GM18873 (cell line): ENCODE results near the gene TSPAN33.
"Not testable (repeated sequence)": the region's sequence is repeated elsewhere in the genome, so short reads cannot be mapped to it uniquely, and the experiment has no call there.

Experiments
- ATAC-seq: cut with Tn5 transposase; IDR thresholded peaks from one replicate; pipeline ENCODE4 v1.9.1; 2021; ENCODE audit warnings: mild to moderate bottlenecking, moderate library complexity, moderate number of reproducible peaks; ENCODE audit not compliant: unreplicated experiment, low FRiP score

The TSPAN33 gene, protein sequence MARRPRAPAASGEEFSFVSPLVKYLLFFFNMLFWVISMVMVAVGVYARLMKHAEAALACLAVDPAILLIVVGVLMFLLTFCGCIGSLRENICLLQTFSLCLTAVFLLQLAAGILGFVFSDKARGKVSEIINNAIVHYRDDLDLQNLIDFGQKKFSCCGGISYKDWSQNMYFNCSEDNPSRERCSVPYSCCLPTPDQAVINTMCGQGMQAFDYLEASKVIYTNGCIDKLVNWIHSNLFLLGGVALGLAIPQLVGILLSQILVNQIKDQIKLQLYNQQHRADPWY

DNA sequence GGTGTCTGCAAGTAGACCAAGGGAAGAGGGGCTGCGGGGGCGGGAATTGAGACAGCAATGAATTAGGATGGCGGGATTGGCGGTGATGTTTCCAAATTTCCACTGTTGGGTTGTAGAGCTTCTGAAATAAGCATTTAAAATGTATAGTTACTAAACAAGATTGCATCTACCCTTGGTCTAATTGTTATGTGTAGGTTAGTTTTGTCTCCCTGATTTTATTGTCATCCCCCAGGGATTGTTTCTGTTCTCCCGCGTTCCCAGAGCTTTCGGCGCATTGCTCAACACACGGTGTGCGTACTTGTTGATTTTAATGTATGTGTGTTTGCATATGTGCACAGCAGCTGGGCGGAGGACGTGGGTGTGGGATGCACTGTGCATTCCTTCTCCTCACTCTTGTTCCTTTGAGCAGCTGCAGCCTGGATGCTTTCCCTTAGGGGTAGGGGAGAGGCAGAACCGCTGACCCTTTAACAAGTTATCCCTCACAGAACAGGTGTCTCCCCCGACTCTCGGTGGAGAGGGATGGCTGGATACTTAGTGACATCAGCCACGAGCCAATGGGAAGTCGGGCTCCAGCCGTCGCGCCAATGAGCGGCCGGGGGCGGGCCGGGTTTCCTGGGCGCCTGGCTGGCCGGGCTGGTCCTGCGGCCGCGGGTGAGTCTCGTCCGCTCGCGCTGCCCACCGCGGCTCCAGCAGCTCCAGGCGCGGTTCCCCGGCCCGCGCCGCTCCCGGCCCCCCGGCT, at the start of gene TSPAN33:
TSPAN33 (plus strand) TSS at position 613 of the 739 bp plus-strand sequence. CDS start 274 bp downstream, outside the sequence.
- peak; percentile 42 for ATAC-seq

DNA sequence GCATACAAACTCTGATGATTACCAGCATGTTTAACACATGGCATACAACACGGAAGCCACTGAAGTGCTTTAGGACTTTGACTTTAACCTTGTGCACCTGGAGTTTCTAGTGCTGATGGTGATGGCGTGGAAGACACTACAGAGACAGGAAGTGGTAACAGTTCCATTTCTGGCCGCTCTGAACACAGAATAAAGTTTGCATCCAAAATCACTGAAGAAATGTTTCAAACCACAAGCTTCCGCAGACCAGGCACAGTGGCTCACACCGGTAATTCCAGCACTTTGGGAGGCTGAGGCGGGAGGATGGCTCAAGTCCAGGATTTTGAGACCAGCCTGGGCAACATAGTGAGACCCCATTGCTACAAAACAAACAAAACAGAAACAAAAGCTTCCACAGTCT, 49.2 kb upstream of the TSPAN33 start:
- peak; percentile 74 for ATAC-seq

DNA sequence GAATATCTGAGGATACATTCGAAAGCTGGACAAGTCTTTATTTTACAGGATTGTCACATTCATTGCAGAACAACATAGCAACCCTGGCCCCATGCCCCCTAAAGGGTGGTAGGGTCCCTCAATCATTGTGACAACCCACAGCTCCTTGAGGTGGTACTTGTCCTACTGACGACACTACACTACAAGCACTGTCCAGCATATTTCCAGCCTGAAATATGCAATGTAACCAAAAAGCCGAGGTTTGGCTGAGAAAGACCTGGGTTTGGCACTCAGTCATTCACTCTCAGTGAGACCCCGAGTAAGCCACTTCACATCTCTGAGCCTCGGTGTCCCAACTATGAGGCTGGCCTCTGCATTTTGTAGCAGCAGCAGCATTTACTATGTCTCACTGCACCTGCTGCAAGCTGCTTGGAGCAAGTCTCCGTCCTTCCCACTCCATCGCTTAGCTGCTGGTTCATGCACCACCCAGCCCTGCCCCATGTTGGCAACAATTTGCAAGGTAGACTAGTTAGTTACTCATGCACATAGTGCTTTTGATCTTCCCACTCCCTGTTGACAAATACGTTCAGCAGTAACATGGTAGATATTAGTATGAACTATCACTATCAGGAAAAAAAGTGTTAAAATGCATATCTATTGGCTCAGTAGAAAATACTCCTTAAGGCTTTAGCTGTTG, 46.0 kb upstream of the TSPAN33 start:
- ATAC-seq: no peak

DNA sequence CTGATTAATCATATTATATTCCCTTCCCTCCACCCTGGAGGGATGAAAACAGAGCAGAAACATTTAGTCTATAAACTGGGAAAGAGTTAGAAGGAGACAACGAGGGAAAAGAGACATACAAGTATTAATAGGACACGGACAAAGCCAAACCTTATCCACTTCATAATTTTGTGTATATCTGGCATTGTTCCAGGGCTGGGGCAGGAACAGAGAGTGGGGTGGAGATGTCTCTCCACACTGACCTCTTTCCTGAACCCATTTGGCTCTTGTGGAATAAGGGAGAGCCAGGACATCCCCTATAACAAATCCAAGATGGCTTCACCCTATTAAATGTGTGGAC, 43.7 kb upstream of the TSPAN33 start:
- no peak for ATAC-seq

DNA sequence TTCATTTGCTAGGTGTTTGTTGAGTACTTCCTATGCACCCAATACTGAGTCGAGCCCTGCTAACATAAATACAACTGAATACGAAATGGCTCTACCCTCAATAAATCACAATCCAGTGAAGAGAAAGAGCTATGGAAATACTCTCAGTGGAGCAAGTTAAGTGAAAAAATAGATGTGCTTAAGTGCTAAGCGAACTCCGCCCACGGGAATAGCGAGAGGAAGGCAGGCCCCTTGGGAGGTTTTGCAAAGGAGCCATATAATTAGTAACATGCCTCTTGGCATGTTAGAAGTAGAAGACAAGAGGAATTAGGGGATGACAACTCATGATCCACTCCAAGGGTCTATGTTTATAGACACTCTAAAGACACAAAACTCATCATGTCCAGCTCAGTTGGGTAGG, 42.8 kb upstream of the TSPAN33 start:
- no peak for ATAC-seq

DNA sequence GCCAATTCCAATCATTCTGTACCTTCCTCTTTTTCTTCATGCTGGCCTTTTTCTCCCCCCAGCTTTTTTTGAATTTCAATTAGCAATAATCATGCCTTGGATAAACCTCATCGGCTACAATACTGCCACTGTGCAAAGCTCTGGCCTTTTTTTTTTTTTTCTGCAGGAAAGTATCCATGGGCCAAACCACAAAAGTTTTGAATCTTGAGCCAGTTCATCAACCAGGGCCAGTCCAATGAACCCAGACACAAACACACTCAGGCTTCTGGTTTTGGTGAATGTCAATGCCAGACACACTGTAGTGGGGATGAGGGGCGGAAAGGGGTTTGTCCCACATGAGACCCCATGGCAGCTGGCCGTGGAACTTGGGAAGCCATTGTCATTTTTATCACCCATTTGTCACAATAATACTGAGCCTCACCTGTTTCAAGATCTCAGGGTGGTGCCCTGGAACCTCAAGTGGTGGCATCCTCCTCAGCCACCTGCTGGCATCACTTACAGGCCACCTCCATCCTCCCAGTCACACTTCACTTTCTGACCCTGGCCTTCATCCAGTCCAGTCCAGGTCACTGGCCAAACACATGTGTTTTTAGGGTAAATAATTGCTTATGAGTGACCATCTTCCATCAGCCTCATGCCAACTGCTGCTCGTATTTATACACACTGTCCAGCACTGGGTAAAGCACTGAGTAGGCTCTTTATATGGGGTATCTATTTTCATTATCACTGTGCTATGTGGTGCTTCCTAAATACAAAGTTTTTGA, 40.8 kb upstream of the TSPAN33 start:
- no peak for ATAC-seq

DNA sequence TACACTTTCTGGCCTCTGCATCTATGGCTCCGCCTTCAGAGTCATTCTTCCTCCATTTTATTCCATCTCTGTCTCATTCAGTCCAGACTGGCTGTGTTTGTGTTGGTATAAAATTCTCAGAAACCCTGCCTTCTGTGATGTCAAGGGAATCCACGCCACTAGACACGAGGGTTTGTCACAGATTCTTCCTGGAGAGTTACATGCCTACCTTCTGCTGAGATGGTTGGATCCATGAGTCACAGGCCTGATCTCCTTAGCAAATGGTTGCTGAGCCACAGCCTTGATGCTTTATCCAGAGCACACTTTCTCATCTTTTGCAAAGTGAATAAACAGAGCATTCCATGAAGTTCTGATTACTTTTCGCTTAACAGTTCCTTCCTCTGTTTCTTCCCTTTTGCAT, 35.9 kb upstream of the TSPAN33 start:
- no peak for ATAC-seq

DNA sequence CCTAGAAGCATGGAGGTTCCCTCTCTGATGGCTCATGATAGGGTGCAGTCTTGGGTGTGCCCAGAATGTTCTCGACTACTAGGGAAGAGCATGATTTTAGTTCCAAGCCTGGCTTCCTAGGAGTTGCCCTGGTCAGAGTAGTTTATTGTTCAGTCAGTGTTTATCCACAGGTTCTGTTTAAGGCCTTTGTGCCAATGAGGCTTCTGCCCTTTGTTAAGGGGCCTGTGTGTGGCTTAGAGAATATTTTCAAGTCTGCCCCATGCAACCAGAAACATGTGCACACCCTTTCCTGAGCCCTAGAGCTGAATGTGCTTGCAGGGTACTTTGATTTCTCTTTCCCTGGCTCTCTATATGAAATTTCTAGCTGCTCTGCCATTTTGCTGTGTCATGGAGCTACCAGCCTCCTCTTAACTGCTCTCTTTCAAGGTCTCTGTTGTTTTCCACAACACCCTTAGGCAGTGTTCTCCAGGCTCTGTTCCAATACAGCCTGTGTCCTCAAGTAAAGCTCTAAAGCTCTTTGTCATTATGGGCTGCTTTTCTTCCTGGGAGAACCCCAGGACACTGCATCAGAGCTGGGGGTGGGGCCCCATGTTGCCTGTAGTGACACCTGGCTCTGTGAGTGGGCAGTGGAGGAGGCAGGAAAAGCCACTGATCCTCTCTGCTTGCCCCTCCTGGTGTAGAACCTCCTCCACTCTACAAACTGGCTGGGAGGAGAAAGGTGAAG, 34.1 kb upstream of the TSPAN33 start:
- ATAC-seq: no peak

DNA sequence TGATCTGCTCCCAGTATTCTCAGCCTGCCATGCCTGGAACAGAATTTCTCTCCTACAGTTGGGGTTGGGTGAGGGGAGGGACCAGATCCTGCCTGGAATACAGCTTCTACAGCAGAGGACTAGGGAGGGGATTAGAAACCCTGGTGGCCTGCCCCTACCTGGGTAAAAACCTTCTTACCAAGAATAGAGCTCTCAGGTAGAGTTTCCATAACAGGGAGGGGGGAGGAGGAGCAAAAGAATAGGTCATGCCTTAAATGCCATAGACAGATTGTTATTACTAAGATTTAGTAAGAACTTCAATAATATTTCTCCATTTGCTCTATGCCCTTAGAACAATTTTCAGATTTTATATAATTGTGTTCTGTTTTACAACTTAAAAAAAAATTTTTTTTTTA, 33.5 kb upstream of the TSPAN33 start:
- ATAC-seq: no peak

DNA sequence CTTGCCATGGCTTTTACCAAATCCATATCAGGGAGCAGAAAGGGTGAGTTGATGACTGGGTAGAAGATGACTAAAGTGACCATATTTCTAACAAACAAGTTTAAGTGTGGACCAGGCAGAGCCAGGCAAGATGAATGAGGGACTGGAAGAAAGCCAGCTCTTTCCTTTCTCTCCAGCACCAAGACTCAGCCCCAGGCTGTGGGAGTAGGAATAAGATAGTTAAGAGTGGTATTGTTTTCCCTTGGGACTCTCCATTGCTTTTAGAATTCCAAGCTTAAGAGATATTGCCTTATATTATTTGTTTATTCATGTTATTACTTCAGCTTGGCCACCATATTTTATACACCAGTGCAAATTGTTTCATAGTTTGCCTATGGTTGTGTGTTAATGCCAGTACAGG, 28.8 kb upstream of the TSPAN33 start:
- ATAC-seq: no peak

DNA sequence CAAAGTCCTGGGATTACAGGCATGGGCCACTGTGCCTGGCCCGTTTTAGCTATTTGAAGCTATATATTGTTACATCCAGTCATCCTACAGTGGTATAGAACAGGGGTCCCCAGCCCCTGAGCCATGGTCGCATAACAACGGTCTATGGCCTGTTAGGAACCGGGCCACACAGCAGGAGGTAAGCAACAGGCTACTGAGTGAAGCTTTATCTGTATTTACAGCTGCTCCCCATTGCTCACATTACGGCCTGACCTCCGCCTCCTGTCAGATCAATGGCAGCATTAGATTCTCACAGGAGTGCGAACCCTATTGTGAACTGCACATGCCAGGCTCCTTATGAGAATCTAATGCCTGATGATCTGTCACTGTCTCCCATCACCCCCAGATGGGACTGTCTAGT, 26.3 kb upstream of the TSPAN33 start:
- no peak for ATAC-seq

DNA sequence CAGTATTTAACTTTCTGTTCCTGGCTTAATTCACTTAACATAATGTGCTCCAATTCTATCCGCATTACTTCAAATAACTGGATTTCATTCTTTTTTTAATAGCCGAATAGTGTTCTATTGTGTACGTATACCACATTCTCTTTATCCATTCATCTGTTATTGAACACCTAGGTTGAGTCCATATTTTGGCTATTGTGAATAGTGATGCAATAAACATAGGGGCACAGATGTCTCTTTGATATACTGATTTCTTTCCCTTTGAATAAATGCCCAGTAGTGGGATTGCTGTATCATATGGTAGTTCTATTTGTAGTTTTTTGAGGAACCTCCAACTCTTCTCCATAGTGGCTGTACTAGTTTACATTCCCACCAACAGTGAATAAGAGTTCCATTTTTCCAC, 25.5 kb upstream of the TSPAN33 start:
- ATAC-seq: no peak

DNA sequence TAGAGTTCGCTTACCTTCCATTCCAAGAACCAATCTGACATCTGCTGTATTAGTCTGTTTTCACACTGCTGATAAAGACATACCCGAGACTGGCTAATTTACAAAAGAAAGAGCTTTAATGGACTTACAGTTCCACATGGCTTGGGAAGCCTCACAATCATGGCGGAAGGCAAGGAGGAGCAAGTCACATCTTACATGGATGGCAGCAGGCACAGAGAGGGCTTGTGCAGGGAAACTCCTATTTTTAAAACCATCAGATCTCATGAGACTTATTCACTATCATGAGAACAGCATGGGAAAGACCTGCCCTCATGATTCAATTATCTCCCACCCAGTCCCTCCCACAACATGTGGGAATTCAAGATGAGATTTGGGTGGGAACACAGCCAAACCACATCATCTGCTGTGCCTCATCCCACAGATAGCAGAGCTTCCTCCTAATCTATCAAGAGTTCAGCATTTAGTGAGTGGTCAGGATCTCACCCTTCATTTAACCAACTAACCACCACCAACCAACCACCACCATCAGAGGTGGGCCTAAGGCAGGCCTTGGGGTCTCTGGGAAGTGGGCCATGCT, 22.9 kb upstream of the TSPAN33 start:
- not testable (repeated sequence) for ATAC-seq

DNA sequence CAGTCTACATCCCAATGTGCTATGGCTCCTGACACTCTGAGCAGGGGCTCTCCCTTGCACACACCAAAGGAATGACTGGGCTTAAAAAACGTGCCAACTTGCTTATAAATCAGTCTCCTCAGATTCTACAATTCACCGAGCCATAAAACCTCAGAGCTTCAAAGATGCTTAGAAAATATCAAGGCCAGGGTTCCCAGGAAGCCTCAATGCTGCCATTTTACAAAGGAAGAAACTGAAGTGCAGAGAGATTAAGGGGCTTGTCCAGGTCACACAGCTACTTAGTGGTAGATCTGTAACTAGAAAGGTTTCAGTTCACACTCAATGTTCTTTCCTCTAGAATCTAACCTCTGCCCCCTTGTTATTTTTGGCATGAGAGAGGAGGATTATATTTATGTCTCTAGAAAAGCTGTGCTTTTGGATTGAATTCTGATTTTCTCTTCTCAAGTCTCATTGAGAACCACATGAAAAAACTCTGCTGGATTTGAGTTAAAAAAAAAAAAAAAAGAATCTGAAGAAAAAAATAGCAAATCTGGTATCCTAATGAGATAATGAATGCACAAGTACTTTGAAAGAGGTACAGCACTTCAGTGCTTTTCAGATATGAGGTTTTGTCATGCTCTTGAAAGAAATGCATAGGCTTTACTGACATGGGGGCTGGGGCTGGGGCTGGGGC, 22.3 kb upstream of the TSPAN33 start:
- peak; percentile 42 for ATAC-seq

DNA sequence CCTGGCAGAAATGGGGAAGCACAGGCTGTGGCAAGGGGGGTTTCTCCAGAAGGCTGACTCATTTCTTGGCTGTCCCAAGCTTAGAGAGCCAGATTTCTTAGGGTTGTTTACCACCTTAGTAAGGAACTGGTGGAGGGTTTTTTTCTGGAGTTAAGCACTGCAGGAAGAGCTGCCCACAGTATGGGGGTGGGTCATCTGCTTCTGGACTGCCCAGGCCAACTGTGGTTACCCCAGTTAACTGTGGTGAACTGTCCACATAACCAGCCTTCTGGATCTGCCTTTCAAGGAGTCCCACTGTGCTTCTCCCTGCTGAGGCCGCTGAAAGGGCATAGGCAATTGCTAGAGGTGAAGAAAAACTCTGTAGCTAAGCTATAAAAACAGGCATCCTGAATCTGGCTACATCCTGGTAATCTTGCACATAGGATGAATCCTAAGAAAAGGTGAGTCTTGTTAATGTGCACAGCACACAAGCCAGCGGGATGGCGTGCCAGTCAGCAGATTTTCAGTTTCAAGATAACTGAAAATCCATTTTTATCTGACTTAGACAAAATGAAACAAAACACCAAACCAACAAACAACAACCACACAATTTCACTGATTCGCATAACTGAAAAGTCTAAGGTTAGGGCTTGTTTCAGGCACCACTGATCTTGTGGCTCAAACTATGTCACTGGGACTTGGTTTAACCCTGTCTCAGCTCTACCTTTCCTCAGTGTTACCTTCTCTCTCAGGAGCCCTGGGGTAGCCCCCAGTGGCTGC, 21.6 kb upstream of the TSPAN33 start:
- peak; percentile 78 for ATAC-seq

DNA sequence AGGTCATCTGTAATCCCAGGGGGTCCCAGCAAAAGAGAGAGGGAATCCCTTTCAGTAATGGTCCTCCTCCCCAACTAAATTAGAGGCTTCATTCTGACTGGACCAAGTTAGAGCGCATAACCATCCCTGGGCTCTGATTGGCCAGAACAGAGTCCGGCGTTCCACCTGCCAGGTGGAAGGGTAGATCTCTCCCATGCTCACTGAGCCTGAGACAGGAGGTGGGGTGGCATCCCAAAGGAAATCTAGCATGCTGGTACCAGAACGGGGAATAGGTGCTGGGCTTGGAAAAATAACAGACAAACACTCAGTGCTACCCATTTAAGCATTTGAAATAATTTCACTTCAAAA, 21.0 kb upstream of the TSPAN33 start:
- peak; percentile 22 for ATAC-seq

DNA sequence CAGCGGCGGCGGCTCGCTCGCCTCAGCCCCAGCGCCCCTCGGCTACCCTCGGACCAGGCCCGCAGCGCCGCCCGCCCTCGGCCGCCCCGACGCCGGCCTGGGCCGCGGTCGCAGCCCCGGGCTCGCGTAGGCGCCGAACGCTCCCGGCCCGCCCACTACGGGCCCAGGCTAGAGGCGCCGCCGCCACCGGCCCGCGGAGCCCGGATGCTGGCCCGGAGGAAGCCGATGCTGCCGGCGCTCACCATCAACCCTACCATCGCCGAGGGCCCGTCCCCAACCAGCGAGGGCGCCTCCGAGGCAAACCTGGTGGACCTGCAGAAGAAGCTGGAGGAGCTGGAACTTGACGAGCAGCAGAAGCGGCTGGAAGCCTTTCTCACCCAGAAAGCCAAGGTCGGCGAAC, 18.2 kb upstream of the TSPAN33 start:
- no peak for ATAC-seq

DNA sequence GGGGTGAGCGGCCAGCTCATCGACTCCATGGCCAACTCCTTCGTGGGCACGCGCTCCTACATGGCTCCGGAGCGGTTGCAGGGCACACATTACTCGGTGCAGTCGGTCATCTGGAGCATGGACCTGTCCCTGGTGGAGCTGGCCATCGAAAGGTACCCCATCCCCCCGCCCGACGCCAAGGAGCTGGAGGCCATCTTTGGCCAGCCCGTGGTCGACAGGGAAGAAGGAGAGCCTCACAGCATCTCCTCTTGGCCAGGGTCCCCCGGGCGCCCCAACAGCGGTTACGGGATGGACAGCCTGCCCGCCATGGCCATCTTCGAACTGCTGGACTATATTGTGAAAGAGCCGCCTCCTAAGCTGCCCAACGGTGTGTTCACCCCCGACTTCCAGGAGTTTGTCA, 17.4 kb upstream of the TSPAN33 start:
- ATAC-seq: no peak

DNA sequence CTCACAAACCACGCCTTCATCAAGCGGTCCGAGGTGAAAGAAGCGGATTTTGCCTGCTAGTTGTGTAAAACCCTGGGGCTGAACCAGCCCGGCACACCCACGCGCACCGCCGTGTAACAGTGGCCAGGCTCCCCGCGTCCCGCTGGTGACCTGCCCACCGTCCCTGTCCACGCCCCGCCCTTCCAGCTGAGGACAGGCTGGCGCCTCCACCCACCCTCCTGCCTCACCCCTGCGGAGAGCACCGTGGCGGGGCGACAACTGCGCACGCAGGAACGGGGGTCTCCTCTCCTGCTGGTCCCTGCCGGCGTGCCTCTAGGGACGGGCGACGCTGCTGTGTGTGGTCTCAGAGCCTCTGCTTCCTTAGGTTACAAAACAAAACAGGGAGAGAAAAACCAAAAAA, 16.9 kb upstream of the TSPAN33 start:
- no peak for ATAC-seq
